Panc1 (cell line): Measurements from ENCODE around the gene PRR5. TPM values are rescaled to one million over a fixed set of nuclear protein-coding genes. Genes with fewer than 3 reads are reported as not detected.

Experiments
- ATAC-seq: fragments of 200-7000 bp; cut with Tn5 transposase; 2 replicates; pipeline ENCODE4 v1.9.1; 2020; ENCODE audit warnings: mild to moderate bottlenecking, moderate library complexity
- BruUV-seq: library from RNA; stranded (reverse); fragments of 400-500 nt; replicated peaks from 2 replicates; lab custom pipeline; 2021; lab: Mats Ljungman, UMichigan
- CTCF ChIA-PET: fragments of 300-600 bp; sonication (Branson Sonifier 250); formaldehyde crosslinking; loops from one replicate; lab custom pipeline; 2022; ENCODE audit warnings: antibody characterized with exemption; lab: Charles Lee
- POLR2A ChIA-PET: fragments of 300-600 bp; sonication (Branson Sonifier 250); formaldehyde crosslinking; loops from one replicate; lab custom pipeline; 2022; ENCODE audit warnings: antibody characterized with exemption; lab: Charles Lee
- DNase-seq: peaks from one replicate; pipeline ENCODE4 v3.0.0-alpha.2; 2010; ENCODE audit warnings: low read depth, low spot score
- H3K27ac ChIP-seq: 2 replicates; pipeline ENCODE4 v1.5.1; 2011; ENCODE audit warnings: mild to moderate bottlenecking, low read length, inconsistent platforms
- H3K27me3 ChIP-seq: fragments of 200-500 bp; sonication (Bioruptor generic); 2 replicates; pipeline ENCODE4 v1.6.0; 2014; ENCODE audit warnings: low read length, inconsistent platforms; ENCODE audit not compliant: control insufficient read depth, insufficient read depth
- H3K36me3 ChIP-seq: fragments of 200-500 bp; sonication (Bioruptor generic); 2 replicates; pipeline ENCODE4 v1.5.1; 2014; ENCODE audit warnings: inconsistent platforms, mild to moderate bottlenecking, low read length, moderate library complexity; ENCODE audit not compliant: control insufficient read depth, insufficient read depth
- H3K4me1 ChIP-seq: 2 replicates; pipeline ENCODE4 v1.5.1; 2011; ENCODE audit warnings: inconsistent platforms, mild to moderate bottlenecking, low read length, moderate library complexity; ENCODE audit not compliant: control insufficient read depth, insufficient read depth
- H3K4me3 ChIP-seq, 2 experiments: 2 replicates each; pipeline ENCODE4 v1.5.1; 2011 to 2012; ENCODE audit warnings: low read depth in 2 of 2, low read length in 2 of 2, mild to moderate bottlenecking in 2 of 2, inconsistent platforms in 1 of 2, moderate library complexity in 1 of 2
- H3K9me3 ChIP-seq: fragments of 200-500 bp; sonication (Bioruptor generic); 2 replicates; pipeline ENCODE4 v1.5.1; 2014; ENCODE audit warnings: low read depth, mild to moderate bottlenecking, inconsistent platforms, low read length, moderate library complexity; ENCODE audit not compliant: control insufficient read depth, insufficient read depth
- POLR2AphosphoS5 ChIP-seq: IDR thresholded peaks from 2 replicates; pipeline ENCODE4 v1.6.1; 2012; ENCODE audit warnings: mild to moderate bottlenecking, low read depth, low read length, moderate library complexity
- SIN3A ChIP-seq: IDR thresholded peaks from 2 replicates; pipeline ENCODE4 v1.6.1; 2012; ENCODE audit warnings: low read depth, mild to moderate bottlenecking, low read length, moderate library complexity, borderline replicate concordance; ENCODE audit not compliant: insufficient read depth
- TCF7L2 ChIP-seq: IDR thresholded peaks from 2 replicates; pipeline ENCODE4 v1.6.1; 2011; ENCODE audit warnings: mild to moderate bottlenecking, low read depth, low read length, inconsistent platforms
- in situ Hi-C: cut with HindIII; loops from 2 replicates; pipeline ENCODE4 v1.10.0; 2016; ENCODE audit warnings: low sequenced_read_pairs, low pct_unique_long_range_greater_than_20kb
- intact Hi-C: fragments of 100-400 bp; cut with micrococcal nuclease; formaldehyde crosslinking; loops from one replicate; pipeline ENCODE4 v1.10.0; 2022; ENCODE audit not compliant: unreplicated experiment
- total RNA-seq: library from RNA; stranded (reverse); gene quantifications from one replicate; pipeline ENCODE4 v1.2.1, GENCODE V29; 2021; ENCODE audit not compliant: unreplicated experiment
- TF ChIP-seq, protein P1 (sequence below), 2 experiments: IDR thresholded peaks; 2 replicates each; pipeline ENCODE4 v1.6.1; 2011 to 2012; ENCODE audit warnings: low read depth in 2 of 2, control low read depth in 1 of 2, low read length in 1 of 2, mild to moderate bottlenecking in 1 of 2, moderate library complexity in 1 of 2; ENCODE audit not compliant: insufficient read depth in 1 of 2
- TF ChIP-seq, protein P2 (sequence below): fragments of 450-650 bp; IDR thresholded peaks from 2 replicates; pipeline ENCODE4 v1.5.1; 2017; ENCODE audit warnings: mild to moderate bottlenecking

PRR5 gene
- total RNA-seq, 1 experiment from 2014 or later: 11.5 TPM

DNA sequence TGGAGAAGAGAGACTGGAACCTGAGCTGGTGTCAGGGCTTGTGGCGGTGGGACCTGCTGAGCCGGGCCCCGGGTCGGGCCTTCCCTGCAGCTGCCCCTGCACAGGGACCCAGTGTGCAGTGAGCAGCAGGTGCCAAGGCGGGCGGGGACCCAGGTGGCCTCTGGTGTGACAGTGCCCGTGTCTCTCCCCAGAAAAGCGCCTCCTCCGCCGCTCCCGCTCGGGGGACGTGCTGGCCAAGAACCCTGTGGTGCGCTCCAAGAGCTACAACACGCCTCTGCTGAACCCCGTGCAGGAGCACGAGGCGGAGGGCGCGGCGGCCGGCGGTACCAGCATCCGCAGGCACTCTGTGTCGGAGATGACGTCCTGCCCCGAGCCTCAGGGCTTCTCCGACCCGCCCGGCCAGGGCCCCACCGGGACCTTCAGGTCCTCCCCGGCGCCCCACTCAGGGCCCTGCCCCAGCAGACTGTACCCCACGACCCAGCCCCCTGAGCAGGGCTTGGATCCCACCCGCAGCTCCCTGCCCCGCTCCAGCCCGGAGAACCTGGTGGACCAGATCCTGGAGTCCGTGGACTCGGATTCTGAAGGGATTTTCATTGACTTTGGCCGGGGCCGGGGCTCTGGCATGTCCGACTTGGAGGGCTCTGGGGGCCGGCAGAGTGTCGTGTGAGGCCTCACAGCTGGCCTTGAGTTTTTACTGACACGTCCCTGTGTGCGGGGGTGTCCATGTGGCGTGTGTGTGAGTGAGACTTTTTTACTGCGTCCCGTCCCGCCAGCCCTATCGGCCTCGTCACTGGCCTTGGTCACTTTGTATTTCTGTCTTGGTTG lies 34.8 kb downstream of the PRR5 start:
- BruUV-seq: no TSS peak

DNA sequence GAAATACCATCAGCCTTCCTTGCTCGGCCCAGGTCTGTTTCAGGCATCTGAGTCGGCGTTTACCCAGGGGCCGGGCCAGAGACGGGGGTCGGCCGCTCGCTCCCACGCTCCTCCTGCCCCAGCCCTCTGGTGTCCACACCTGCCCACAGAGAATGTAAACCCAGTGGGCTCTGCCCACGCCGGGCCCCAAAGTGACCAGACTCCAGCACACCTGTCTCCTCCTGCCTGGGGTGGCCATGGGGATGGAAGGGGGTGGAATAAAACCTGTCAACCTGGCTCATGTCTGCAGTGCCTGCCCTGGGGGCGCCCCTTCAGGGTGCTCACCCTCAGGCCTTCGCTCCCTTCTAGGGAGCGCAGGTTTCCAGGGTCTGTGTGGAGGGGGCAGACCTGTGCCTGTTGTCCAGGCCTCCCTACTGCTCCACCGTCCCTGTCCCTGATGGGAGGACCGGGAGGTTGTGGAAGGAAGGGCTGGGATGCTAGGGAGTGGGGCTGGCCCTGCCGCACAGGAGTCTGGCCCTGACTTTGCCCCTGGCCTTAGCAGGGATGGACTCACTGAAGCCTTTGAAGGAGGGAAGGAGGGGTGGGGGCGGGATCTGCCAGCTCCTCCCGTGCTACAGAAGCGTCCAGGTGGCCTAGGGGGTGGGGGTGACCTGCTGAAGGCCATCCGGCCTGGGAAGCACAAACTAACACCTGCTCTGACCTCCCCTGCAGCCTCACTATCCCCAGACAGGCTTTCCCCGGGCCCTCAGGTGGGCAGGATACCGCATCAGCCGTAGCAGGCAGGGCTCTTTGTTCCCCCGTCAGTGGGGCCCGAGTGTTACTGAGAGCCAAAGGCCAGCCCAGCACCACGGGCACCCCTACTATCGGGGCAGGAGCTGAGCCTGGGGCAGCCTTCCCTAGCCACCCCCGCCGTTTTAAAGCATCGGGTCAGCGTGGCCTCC lies 35.7 kb downstream of the PRR5 start:
- Histone ChIP-seq H3K36me3 (no peaks in the 10 kb centered on the region), H3K4me1 (no peaks in the 10 kb centered on the region), H3K27me3 (no peaks in the 10 kb centered on the region), H3K9me3 (no peaks in the 10 kb centered on the region), H3K4me3 (no peak overlapping the region), H3K27ac (no peak overlapping the region)
- no peak for DNase-seq
- TF ChIP-seq SIN3A: no peak
- intact Hi-C loops: loop anchor here (5.0 kb wide), 1 partner anchor 40 kb away; no protein-coding TSS in a partner anchor
- ChIA-PET CTCF (no interaction called here), POLR2A (no interaction called here)
- BruUV-seq: no TSS peak
- no peak for ATAC-seq
- in situ Hi-C loops: no loop called here

More for the DNA sequence above, 34.8 kb downstream of the PRR5 start:
- ChIA-PET POLR2A (no interaction called here), CTCF (interaction anchor here (0.6 to 0.9 kb wide), 3 partner anchors 24 to 444 kb away, joined by 3 to 8 read pairs (median 3); no protein-coding TSS in a partner anchor)
- intact Hi-C loops (loop anchor here (5.0 kb wide), 1 partner anchor 39 kb away; no protein-coding TSS in a partner anchor), in situ Hi-C loops (no loop called here)
- Histone ChIP-seq H3K27me3 (no peaks in the 10 kb centered on the region), H3K27ac (no peak overlapping the region), H3K36me3 (no peaks in the 10 kb centered on the region), H3K4me3 (no peak overlapping the region), H3K4me1 (no peaks in the 10 kb centered on the region), H3K9me3 (no peaks in the 10 kb centered on the region)
- no peak for ATAC-seq
- no peak for DNase-seq
- TF ChIP-seq TCF7L2 (no peak), SIN3A (no peak), POLR2AphosphoS5 (no peak)
- TF ChIP-seq, protein P1, sequence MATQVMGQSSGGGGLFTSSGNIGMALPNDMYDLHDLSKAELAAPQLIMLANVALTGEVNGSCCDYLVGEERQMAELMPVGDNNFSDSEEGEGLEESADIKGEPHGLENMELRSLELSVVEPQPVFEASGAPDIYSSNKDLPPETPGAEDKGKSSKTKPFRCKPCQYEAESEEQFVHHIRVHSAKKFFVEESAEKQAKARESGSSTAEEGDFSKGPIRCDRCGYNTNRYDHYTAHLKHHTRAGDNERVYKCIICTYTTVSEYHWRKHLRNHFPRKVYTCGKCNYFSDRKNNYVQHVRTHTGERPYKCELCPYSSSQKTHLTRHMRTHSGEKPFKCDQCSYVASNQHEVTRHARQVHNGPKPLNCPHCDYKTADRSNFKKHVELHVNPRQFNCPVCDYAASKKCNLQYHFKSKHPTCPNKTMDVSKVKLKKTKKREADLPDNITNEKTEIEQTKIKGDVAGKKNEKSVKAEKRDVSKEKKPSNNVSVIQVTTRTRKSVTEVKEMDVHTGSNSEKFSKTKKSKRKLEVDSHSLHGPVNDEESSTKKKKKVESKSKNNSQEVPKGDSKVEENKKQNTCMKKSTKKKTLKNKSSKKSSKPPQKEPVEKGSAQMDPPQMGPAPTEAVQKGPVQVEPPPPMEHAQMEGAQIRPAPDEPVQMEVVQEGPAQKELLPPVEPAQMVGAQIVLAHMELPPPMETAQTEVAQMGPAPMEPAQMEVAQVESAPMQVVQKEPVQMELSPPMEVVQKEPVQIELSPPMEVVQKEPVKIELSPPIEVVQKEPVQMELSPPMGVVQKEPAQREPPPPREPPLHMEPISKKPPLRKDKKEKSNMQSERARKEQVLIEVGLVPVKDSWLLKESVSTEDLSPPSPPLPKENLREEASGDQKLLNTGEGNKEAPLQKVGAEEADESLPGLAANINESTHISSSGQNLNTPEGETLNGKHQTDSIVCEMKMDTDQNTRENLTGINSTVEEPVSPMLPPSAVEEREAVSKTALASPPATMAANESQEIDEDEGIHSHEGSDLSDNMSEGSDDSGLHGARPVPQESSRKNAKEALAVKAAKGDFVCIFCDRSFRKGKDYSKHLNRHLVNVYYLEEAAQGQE (IDR thresholded peaks at IDR 0.05; ENCODE audit: insufficient read depth in 1 of 2, low read depth in 2 of 2, low read length in 1 of 2): no peak
- TF ChIP-seq, protein P2, sequence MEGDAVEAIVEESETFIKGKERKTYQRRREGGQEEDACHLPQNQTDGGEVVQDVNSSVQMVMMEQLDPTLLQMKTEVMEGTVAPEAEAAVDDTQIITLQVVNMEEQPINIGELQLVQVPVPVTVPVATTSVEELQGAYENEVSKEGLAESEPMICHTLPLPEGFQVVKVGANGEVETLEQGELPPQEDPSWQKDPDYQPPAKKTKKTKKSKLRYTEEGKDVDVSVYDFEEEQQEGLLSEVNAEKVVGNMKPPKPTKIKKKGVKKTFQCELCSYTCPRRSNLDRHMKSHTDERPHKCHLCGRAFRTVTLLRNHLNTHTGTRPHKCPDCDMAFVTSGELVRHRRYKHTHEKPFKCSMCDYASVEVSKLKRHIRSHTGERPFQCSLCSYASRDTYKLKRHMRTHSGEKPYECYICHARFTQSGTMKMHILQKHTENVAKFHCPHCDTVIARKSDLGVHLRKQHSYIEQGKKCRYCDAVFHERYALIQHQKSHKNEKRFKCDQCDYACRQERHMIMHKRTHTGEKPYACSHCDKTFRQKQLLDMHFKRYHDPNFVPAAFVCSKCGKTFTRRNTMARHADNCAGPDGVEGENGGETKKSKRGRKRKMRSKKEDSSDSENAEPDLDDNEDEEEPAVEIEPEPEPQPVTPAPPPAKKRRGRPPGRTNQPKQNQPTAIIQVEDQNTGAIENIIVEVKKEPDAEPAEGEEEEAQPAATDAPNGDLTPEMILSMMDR: no peak
